Measurements from ENCODE around the gene GAREM2.
A peak's percentile ranks its signal among the peaks of the same experiment; 100 is the strongest.

The GAREM2 gene

DNA sequence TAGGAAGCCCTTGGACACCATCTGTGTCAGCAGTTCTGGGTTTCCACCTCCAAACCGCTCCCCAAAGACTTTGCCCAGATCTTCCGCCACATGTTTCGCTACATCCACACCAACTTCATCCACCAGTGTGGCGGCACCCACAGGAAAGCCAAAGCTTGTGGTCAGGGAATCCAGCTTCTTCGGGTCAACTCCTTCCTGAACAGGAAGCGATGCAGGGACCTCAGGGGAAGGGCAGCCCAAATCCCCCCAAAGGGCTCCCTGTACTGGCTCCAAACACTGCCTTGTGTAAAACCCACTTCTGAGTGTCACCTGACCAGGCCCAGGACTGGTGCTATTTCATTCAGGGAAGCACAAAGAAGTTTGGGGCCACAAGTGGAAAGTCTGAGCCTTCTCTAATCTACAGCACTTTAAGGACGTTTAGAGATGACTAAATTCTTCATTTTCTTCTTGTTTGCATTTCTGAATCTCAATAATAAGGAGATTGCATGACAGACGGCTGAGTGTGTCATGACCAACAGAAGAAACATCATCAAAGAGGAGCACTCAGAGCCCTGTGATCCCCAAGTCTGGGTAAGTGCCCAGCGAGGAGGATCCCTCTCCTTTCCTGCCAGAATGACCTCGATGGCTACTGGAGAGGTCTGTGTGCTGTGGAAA lies 20.8 kb downstream of the GAREM2 start (continued):
- TF ChIP-seq HOXA7 (CRISPR knock-in tag; IDR thresholded peaks at IDR 0.05; ENCODE audit: borderline replicate concordance) (no peak), ZNF266 (tag by site-specific recombination; IDR thresholded peaks at IDR 0.05; ENCODE audit: low read depth) (no peak), ZNF433 (tag by site-specific recombination; IDR thresholded peaks at IDR 0.05; ENCODE audit: low read depth) (no peak)

GRCh38 chr2:26195040-26195984 lies 22.4 kb downstream of the GAREM2 start:
- TF ChIP-seq PRDM6 (tag by site-specific recombination; IDR thresholded peaks at IDR 0.05) (peak; percentile 64; the same call in 1 of the 2 replicates), ZFP69B (tag by site-specific recombination; IDR thresholded peaks at IDR 0.05) (no peak), ZNF214 (tag by site-specific recombination; IDR thresholded peaks at IDR 0.05; ENCODE audit: borderline replicate concordance) (no peak), ZSCAN23 (tag by site-specific recombination; IDR thresholded peaks at IDR 0.05) (no peak), ZNF792 (tag by site-specific recombination; IDR thresholded peaks at IDR 0.05) (no peak), WT1 (tag by site-specific recombination; IDR thresholded peaks at IDR 0.05) (peak; percentile 73)
- Histone ChIP-seq H3K36me3 (ENCODE audit: control insufficient read depth in 2 of 2, insufficient read depth in 1 of 2, low read length in 2 of 2) (peaks cover 6 to 90% of the 10 kb centered on the region in 2 experiments; a peak in 2 of 3 replicates), H3K9me3 (ENCODE audit: control insufficient read depth, insufficient read depth, low read depth, low read length) (no peaks in the 10 kb centered on the region), H3K4me1 (ENCODE audit: control insufficient read depth, insufficient read depth, low read length) (0 out of 2 replicates have a peak, but pooled peaks cover 3% of the 10 kb centered on the region), H3K4me3 (ENCODE audit: low read depth, low read length) (no peak overlapping the region), H3K27ac (ENCODE audit: extremely low read depth, low read depth, low read length) (no peak overlapping the region)
- CTCF ChIA-PET: interaction anchor here (0.7 kb wide), 1 partner anchor 14 kb away, joined by 7 read pairs; no protein-coding TSS in a partner anchor
- POLR2A ChIA-PET: no interaction called here

DNA sequence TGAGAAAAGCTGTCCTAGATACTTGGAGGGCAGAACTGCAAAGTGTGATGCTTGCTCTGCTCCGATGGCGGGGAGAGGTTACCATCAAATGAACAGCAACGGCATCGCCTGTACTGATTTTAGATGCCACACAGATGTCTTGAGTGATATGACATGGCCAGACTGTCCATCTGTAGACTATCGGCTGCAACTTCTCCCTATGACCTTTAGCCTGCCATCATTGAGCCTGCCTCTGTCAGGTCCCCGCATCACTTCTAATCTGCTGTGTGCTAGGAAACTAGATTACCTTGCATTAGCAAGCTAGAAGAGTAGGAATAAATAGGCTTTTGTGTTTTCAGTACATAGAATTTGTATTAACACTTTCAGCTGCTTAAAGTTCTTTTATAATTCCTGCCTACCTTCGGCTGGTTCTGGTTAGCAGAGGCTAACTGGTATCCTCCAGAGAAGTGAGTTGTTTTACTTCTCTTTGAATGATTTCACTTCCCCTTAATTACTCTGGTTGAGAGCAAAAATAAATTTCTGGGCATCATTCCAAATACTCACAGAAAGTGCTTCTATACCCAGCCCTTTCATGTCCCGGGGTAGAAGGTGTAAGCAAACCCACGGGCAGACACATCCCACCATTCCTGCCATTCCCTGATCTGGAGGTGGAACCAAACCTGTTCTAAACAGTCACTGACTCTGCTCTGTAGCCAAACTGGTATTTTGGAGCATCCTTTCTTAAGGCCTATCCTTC lies 24.0 kb downstream of the GAREM2 start:
- ChIA-PET POLR2A (no interaction called here), CTCF (interaction anchor here (0.6 kb wide), 1 partner anchor 273 kb away, joined by 3 read pairs; no protein-coding TSS in a partner anchor)
- H3K36me3 ChIP-seq (ENCODE audit: control insufficient read depth in 2 of 2, insufficient read depth in 1 of 2, low read length in 2 of 2): peaks cover 13 to 87% of the 10 kb centered on the region in 2 experiments
- H3K9me3 ChIP-seq (ENCODE audit: control insufficient read depth, insufficient read depth, low read depth, low read length): no peaks in the 10 kb centered on the region
- TF ChIP-seq ZNF555 (tag by site-specific recombination; conservative IDR thresholded peaks at IDR 0.05) (no peak), EGR2 (tag by site-specific recombination; IDR thresholded peaks at IDR 0.05; ENCODE audit: low read depth) (0 out of 2 replicates have a peak, but pooled peaks have one; percentile 12), PRDM6 (tag by site-specific recombination; IDR thresholded peaks at IDR 0.05) (0 out of 2 replicates have a peak, but pooled peaks have one; percentile 9), YY1 (tag by site-specific recombination; IDR thresholded peaks at IDR 0.05) (no peak), ZNF747 (tag by site-specific recombination; IDR thresholded peaks at IDR 0.05) (no peak), ZFHX2 (tag by site-specific recombination; conservative IDR thresholded peaks at IDR 0.05) (peak; percentile 64)
- H3K4me3 ChIP-seq (ENCODE audit: low read depth, low read length): no peak overlapping the region
- H3K4me1 ChIP-seq (ENCODE audit: control insufficient read depth, insufficient read depth, low read length): 0 out of 2 replicates have a peak, but pooled peaks cover 3% of the 10 kb centered on the region
- no peak overlapping the region for H3K27ac ChIP-seq (ENCODE audit: extremely low read depth, low read depth, low read length)
